ENCODE results near the gene ITPR3.
"Not testable (repeated sequence)": the region's sequence is repeated elsewhere in the genome, so short reads cannot be mapped to it uniquely, and the experiment has no call there.

ITPR3 gene

GRCh38 chr6:33616113-33616512, 5.0 kb upstream of the ITPR3 start:
- no peak for DNase-seq

- no peak for DNase-seq
Measured at GRCh38 chr6:33616913-33617312, 4.2 kb upstream of the ITPR3 start.

- DNase-seq = no peak
Measured at GRCh38 chr6:33619166-33619840, 1.8 kb upstream of the ITPR3 start.

GRCh38 chr6:33620158-33620855, 815 bp upstream of the ITPR3 start:
- DNase-seq = no peak

- DNase-seq = peak; percentile 65
Measured at GRCh38 chr6:33621711-33622388, 728 bp downstream of the ITPR3 start.

- no peak for DNase-seq
Measured at GRCh38 chr6:33622456-33623431, 1.6 kb downstream of the ITPR3 start.

GRCh38 chr6:33623895-33624381, 2.8 kb downstream of the ITPR3 start:
- DNase-seq = peak; percentile 7

- DNase-seq = no peak
Measured at GRCh38 chr6:33624856-33625255, 3.7 kb downstream of the ITPR3 start.

- DNase-seq = no peak
Measured at GRCh38 chr6:33627876-33628275, 6.8 kb downstream of the ITPR3 start.

GRCh38 chr6:33628401-33628964, 7.4 kb downstream of the ITPR3 start:
- peak; percentile 82 for DNase-seq

GRCh38 chr6:33630014-33630413, 8.9 kb downstream of the ITPR3 start:
- no peak for DNase-seq

GRCh38 chr6:33631521-33631920, 10.4 kb downstream of the ITPR3 start:
- not testable (repeated sequence) for DNase-seq

- no peak for DNase-seq
Measured at GRCh38 chr6:33631971-33632557, 10.9 kb downstream of the ITPR3 start.

- no peak for DNase-seq
Measured at GRCh38 chr6:33632558-33633039, 11.5 kb downstream of the ITPR3 start.

GRCh38 chr6:33633084-33633461, 12.0 kb downstream of the ITPR3 start:
- no peak for DNase-seq

GRCh38 chr6:33633462-33634158, 12.5 kb downstream of the ITPR3 start:
- DNase-seq = no peak

- DNase-seq = peak; percentile 64
Measured at GRCh38 chr6:33634161-33634727, 13.1 kb downstream of the ITPR3 start.

GRCh38 chr6:33634946-33635345, 13.8 kb downstream of the ITPR3 start:
- no peak for DNase-seq

- no peak for DNase-seq
Measured at GRCh38 chr6:33636655-33637054, 15.5 kb downstream of the ITPR3 start.

GRCh38 chr6:33638556-33638955, 17.4 kb downstream of the ITPR3 start:
- DNase-seq = no peak

- DNase-seq = no peak
Measured at GRCh38 chr6:33639559-33639958, 18.4 kb downstream of the ITPR3 start.
